GM12878 (cell line): ENCODE results near the gene SLC23A2. TPM values are rescaled to one million over a fixed set of nuclear protein-coding genes. Genes with fewer than 3 reads are reported as not detected.
A peak's percentile ranks its signal among the peaks of the same experiment; 100 is the strongest.

Experiments used
- EZH2 ChIP-seq: IDR thresholded peaks from 2 replicates; pipeline ENCODE4 v1.6.1; 2012; ENCODE audit warnings: low read depth, mild to moderate bottlenecking, control low read depth, inconsistent platforms, low read length, borderline replicate concordance; ENCODE audit not compliant: control insufficient read depth
- FOXM1 ChIP-seq: IDR thresholded peaks from 2 replicates; pipeline ENCODE4 v1.6.1; 2012; ENCODE audit warnings: low read depth, mild to moderate bottlenecking, inconsistent platforms, low read length, moderate library complexity
- HDGF ChIP-seq: fragments of 450-650 bp; IDR thresholded peaks from 2 replicates; pipeline ENCODE4 v1.6.1; 2016; ENCODE audit warnings: antibody characterized with exemption
- IRF4 ChIP-seq: IDR thresholded peaks from 2 replicates; pipeline ENCODE4 v1.6.1; 2011; ENCODE audit warnings: low read depth, low read length
- JUND ChIP-seq: IDR thresholded peaks from 2 replicates; pipeline ENCODE4 v1.6.1; 2012; ENCODE audit warnings: low read depth, mild to moderate bottlenecking, low read length, improper control_type of control experiment, moderate library complexity
- MTA2 ChIP-seq: fragments of 450-650 bp; IDR thresholded peaks from 2 replicates; pipeline ENCODE4 v1.6.1; 2016; ENCODE audit warnings: low read depth, mild to moderate bottlenecking, moderate library complexity
- MYB ChIP-seq: fragments of 150-350 bp; IDR thresholded peaks from 2 replicates; pipeline ENCODE4 v1.6.1; 2014; ENCODE audit warnings: mild to moderate bottlenecking, low read depth, low read length, borderline replicate concordance
- NFYB ChIP-seq: IDR thresholded peaks from 2 replicates; pipeline ENCODE4 v1.6.1; 2011; ENCODE audit warnings: low read depth, mild to moderate bottlenecking, low read length, improper control_type of control experiment, moderate library complexity; ENCODE audit not compliant: insufficient read depth
- RAD21 ChIP-seq: IDR thresholded peaks from 2 replicates; pipeline ENCODE4 v1.6.1; 2011; ENCODE audit warnings: mild to moderate bottlenecking, low read depth, low read length, moderate library complexity; ENCODE audit not compliant: insufficient read depth
- SIX5 ChIP-seq: IDR thresholded peaks from 2 replicates; pipeline ENCODE4 v1.6.1; 2011; ENCODE audit warnings: mild to moderate bottlenecking, low read depth, low read length, moderate library complexity; ENCODE audit not compliant: severe bottlenecking
- SPI1 ChIP-seq: IDR thresholded peaks from 2 replicates; pipeline ENCODE4 v1.6.1; 2011; ENCODE audit warnings: low read depth, mild to moderate bottlenecking, low read length, moderate library complexity, borderline replicate concordance; ENCODE audit not compliant: insufficient read depth
- SREBF2 ChIP-seq: IDR thresholded peaks from 2 replicates; pipeline ENCODE4 v1.6.1; 2012; ENCODE audit warnings: mild to moderate bottlenecking, low read length
- TAF1 ChIP-seq: IDR thresholded peaks from 2 replicates; pipeline ENCODE4 v1.6.1; 2011; ENCODE audit warnings: mild to moderate bottlenecking, low read depth, low read length, borderline replicate concordance
- TBL1XR1 ChIP-seq: IDR thresholded peaks from 2 replicates; pipeline ENCODE4 v1.6.1; 2012; ENCODE audit warnings: low read depth, low read length, improper control_type of control experiment
- WRNIP1 ChIP-seq: IDR thresholded peaks from 2 replicates; pipeline ENCODE4 v1.6.1; 2011; ENCODE audit warnings: low read depth, low read length, improper control_type of control experiment, borderline replicate concordance
- ZNF217 ChIP-seq: fragments of 450-650 bp; IDR thresholded peaks from 2 replicates; pipeline ENCODE4 v1.6.1; 2017; ENCODE audit warnings: antibody characterized with exemption, mild to moderate bottlenecking
- ZNF24 ChIP-seq: fragments of 450-650 bp; IDR thresholded peaks from 2 replicates; pipeline ENCODE4 v1.6.1; 2017; ENCODE audit warnings: antibody characterized with exemption, mild to moderate bottlenecking
- polyA plus RNA-seq, 11 experiments: library from polyadenylated mRNA; depleted of rRNA in 4 of 11; unstranded in 6 of 11; stranded (reverse) in 5 of 11; fragments of >200 nt; fragmentation: Nextera tagmentation in 4 of 11; fragmentation: Illumina TruSeq in 1 of 11; extraction: Ambion mirVana in 4 of 11; extraction: Trizol in 1 of 11; gene quantifications; 1 replicate in 1 of 11; 2 replicates in 10 of 11; pipeline versions ENCODE4 v1.2.1 to v1.2.3, GENCODE V29; 2011 to 2016; ENCODE audit warnings: inconsistent platforms in 2 of 11, missing spikeins in 2 of 11, low read depth in 1 of 11
- total RNA-seq, 4 experiments: library from RNA; depleted of rRNA in 3 of 4; stranded (reverse); fragments of >200 nt in 3 of 4; fragmentation: Illumina TruSeq in 1 of 4; extraction: Trizol in 1 of 4; gene quantifications; 2 replicates each; pipeline versions ENCODE4 v1.2.1 to v1.2.3, GENCODE V29; 2013 to 2021
- TF ChIP-seq, protein P1 (sequence below): fragments of 450-650 bp; IDR thresholded peaks from 2 replicates; pipeline ENCODE4 v1.6.1; 2017; ENCODE audit warnings: mild to moderate bottlenecking, moderate library complexity
- TF ChIP-seq, protein P2 (sequence below): IDR thresholded peaks from 2 replicates; pipeline ENCODE4 v1.6.1; 2011; ENCODE audit warnings: borderline replicate concordance, low read depth, mild to moderate bottlenecking, moderate library complexity, low read length; ENCODE audit not compliant: insufficient read depth, poor library complexity, severe bottlenecking
- TF ChIP-seq, protein P3 (sequence below): fragments of 450-650 bp; IDR thresholded peaks from 2 replicates; pipeline ENCODE4 v1.6.1; 2016; ENCODE audit warnings: mild to moderate bottlenecking
- TF ChIP-seq, protein P4 (sequence below): fragments of 450-650 bp; IDR thresholded peaks from 2 replicates; pipeline ENCODE4 v1.6.1; 2018; ENCODE audit warnings: mild to moderate bottlenecking, low read depth, moderate library complexity; ENCODE audit not compliant: partially characterized antibody

Gene SLC23A2
- total and polyA plus RNA-seq, 10 of the 15 experiments (the other 5 are each of a cell fraction or from before 2014, with no cell fraction given): 4.4 to 56.1 (median 35.5) TPM

- peak; percentile 7; the same call in 1 of the 2 replicates for TF ChIP-seq MYB
- no peak for TF ChIP-seq NFYB
- no peak for TF ChIP-seq SIX5
- TF ChIP-seq, protein P1, sequence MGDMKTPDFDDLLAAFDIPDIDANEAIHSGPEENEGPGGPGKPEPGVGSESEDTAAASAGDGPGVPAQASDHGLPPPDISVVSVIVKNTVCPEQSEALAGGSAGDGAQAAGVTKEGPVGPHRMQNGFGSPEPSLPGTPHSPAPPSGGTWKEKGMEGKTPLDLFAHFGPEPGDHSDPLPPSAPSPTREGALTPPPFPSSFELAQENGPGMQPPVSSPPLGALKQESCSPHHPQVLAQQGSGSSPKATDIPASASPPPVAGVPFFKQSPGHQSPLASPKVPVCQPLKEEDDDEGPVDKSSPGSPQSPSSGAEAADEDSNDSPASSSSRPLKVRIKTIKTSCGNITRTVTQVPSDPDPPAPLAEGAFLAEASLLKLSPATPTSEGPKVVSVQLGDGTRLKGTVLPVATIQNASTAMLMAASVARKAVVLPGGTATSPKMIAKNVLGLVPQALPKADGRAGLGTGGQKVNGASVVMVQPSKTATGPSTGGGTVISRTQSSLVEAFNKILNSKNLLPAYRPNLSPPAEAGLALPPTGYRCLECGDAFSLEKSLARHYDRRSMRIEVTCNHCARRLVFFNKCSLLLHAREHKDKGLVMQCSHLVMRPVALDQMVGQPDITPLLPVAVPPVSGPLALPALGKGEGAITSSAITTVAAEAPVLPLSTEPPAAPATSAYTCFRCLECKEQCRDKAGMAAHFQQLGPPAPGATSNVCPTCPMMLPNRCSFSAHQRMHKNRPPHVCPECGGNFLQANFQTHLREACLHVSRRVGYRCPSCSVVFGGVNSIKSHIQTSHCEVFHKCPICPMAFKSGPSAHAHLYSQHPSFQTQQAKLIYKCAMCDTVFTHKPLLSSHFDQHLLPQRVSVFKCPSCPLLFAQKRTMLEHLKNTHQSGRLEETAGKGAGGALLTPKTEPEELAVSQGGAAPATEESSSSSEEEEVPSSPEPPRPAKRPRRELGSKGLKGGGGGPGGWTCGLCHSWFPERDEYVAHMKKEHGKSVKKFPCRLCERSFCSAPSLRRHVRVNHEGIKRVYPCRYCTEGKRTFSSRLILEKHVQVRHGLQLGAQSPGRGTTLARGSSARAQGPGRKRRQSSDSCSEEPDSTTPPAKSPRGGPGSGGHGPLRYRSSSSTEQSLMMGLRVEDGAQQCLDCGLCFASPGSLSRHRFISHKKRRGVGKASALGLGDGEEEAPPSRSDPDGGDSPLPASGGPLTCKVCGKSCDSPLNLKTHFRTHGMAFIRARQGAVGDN: peak; percentile 97
- peak; percentile 60; the same call in 1 of the 2 replicates for TF ChIP-seq MTA2
- peak; percentile 95 for TF ChIP-seq SPI1
- TF ChIP-seq, protein P2, sequence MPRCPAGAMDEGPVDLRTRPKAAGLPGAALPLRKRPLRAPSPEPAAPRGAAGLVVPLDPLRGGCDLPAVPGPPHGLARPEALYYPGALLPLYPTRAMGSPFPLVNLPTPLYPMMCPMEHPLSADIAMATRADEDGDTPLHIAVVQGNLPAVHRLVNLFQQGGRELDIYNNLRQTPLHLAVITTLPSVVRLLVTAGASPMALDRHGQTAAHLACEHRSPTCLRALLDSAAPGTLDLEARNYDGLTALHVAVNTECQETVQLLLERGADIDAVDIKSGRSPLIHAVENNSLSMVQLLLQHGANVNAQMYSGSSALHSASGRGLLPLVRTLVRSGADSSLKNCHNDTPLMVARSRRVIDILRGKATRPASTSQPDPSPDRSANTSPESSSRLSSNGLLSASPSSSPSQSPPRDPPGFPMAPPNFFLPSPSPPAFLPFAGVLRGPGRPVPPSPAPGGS: peak; percentile 83
- no peak for TF ChIP-seq EZH2
- 0 out of 2 replicates have a peak, but pooled peaks have one; percentile 67 for TF ChIP-seq ZNF217
- TF ChIP-seq IRF4: no peak
- TF ChIP-seq, protein P3, sequence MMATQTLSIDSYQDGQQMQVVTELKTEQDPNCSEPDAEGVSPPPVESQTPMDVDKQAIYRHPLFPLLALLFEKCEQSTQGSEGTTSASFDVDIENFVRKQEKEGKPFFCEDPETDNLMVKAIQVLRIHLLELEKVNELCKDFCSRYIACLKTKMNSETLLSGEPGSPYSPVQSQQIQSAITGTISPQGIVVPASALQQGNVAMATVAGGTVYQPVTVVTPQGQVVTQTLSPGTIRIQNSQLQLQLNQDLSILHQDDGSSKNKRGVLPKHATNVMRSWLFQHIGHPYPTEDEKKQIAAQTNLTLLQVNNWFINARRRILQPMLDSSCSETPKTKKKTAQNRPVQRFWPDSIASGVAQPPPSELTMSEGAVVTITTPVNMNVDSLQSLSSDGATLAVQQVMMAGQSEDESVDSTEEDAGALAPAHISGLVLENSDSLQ: no peak
- TF ChIP-seq, protein P4, sequence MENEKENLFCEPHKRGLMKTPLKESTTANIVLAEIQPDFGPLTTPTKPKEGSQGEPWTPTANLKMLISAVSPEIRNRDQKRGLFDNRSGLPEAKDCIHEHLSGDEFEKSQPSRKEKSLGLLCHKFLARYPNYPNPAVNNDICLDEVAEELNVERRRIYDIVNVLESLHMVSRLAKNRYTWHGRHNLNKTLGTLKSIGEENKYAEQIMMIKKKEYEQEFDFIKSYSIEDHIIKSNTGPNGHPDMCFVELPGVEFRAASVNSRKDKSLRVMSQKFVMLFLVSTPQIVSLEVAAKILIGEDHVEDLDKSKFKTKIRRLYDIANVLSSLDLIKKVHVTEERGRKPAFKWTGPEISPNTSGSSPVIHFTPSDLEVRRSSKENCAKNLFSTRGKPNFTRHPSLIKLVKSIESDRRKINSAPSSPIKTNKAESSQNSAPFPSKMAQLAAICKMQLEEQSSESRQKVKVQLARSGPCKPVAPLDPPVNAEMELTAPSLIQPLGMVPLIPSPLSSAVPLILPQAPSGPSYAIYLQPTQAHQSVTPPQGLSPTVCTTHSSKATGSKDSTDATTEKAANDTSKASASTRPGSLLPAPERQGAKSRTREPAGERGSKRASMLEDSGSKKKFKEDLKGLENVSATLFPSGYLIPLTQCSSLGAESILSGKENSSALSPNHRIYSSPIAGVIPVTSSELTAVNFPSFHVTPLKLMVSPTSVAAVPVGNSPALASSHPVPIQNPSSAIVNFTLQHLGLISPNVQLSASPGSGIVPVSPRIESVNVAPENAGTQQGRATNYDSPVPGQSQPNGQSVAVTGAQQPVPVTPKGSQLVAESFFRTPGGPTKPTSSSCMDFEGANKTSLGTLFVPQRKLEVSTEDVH: no peak
- no peak for TF ChIP-seq WRNIP1
- peak; percentile 19; the same call in 1 of the 2 replicates for TF ChIP-seq TAF1
- no peak for TF ChIP-seq ZNF24
- no peak for TF ChIP-seq HDGF
- peak; percentile 44; the same call in 1 of the 2 replicates for TF ChIP-seq RAD21
- peak; percentile 29; the same call in 1 of the 2 replicates for TF ChIP-seq TBL1XR1
- no peak for TF ChIP-seq JUND
- TF ChIP-seq SREBF2: no peak
- no peak for TF ChIP-seq FOXM1
Observed at GRCh38 chr20:4814696-4815252, 186.5 kb downstream of the SLC23A2 start (continued).
